Activated B cell treated with CpG ODN at 0.5 μM for 24 hours (primary cell): ENCODE results near the gene CERCAM. TPM values are rescaled to one million over a fixed set of nuclear protein-coding genes. Genes with fewer than 3 reads are reported as not detected.

ENCODE experiments used
- ATAC-seq: fragments of 200-7000 bp; cut with Tn5 transposase; one replicate; pipeline ENCODE4 v1.10.0; 2021; ENCODE audit warnings: low read depth, mild to moderate bottlenecking, moderate library complexity
- CTCF ChIA-PET: fragments of 350-600 bp; sonication (Branson Sonifier 250); formaldehyde crosslinking; loops from one replicate; lab custom pipeline; 2021; ENCODE audit warnings: antibody characterized with exemption; lab: Charles Lee
- POLR2A ChIA-PET: fragments of 350-600 bp; sonication (Branson Sonifier 250); formaldehyde crosslinking; loops from one replicate; lab custom pipeline; 2021; ENCODE audit warnings: antibody characterized with exemption; lab: Charles Lee
- DNase-seq: peaks from one replicate; pipeline ENCODE4 v3.0.0; 2022
- H3K27ac Mint-ChIP-seq: one replicate; pipeline ENCODE4 v1.8.0; 2020; ENCODE audit warnings: mixed read lengths
- H3K27me3 Mint-ChIP-seq: one replicate; pipeline ENCODE4 v1.8.0; 2021; ENCODE audit warnings: mixed read lengths
- H3K36me3 Mint-ChIP-seq: one replicate; pipeline ENCODE4 v1.8.0; 2021; ENCODE audit warnings: low read depth, mixed read lengths
- H3K4me1 Mint-ChIP-seq: one replicate; pipeline ENCODE4 v1.8.0; 2021; ENCODE audit warnings: mixed read lengths
- H3K4me3 Mint-ChIP-seq: one replicate; pipeline ENCODE4 v1.8.0; 2020; ENCODE audit warnings: mild to moderate bottlenecking, mixed read lengths
- H3K9me3 Mint-ChIP-seq: one replicate; pipeline ENCODE4 v1.8.0; 2020; ENCODE audit warnings: mixed read lengths
- intact Hi-C: fragments of 100-400 bp; cut with micrococcal nuclease; formaldehyde crosslinking; loops from one replicate; pipeline ENCODE4 v1.15.1; 2024
- total RNA-seq: library from RNA; stranded (reverse); gene quantifications from 2 replicates; pipeline ENCODE4 v1.2.3, GENCODE V29; 2022
- TF ChIP-seq, protein P1 (sequence below): fragments of 200-600 bp; IDR thresholded peaks from one replicate; pipeline ENCODE4 v1.8.0; 2022; ENCODE audit warnings: antibody characterized with exemption, mild to moderate bottlenecking

The CERCAM gene
- total RNA-seq, 1 donor from 2014 or later, result 1.7 TPM

DNA sequence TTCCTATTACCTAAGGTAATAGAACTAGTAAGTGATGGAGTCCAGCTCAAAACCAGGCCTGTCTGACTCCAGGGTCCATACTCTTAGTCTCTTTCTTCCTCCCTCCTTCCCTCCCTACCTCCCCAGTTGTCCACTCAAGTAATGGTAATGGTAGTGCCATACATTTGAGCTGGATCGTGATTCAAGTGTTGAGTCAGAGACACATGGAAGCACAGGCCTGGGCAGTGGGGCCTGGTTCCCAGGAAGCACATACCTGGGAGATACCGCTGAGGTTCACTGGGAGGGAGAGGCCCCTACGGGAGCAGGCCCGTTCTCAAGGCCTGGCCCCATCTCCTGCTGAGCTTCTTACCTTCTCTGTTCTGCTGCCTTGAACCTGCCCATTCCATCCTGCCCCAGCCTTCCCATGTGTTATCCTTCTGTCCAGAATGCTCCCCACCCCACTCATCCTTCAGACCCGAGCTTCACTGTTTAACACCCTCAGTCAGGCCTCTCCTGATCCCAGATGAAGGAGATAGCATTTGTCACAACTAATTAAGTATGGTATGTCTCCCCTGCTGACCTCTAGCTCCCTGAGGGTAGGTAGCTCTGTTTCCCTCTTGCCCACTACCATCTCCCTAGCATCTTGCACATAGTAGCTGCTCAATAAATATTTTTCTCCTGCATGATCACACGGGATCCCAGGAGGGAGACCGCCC, 35.7 kb upstream of the CERCAM start:
- Mint-ChIP-seq H3K27ac (no peak overlapping the region), H3K27me3 (no peaks in the 10 kb centered on the region), H3K36me3 (peaks cover 82% of the 10 kb centered on the region), H3K4me3 (no peak overlapping the region), H3K9me3 (no peaks in the 10 kb centered on the region), H3K4me1 (no peaks in the 10 kb centered on the region)
- ChIA-PET POLR2A (no interaction called here), CTCF (interaction anchor here (1.3 kb wide), 1 partner anchor 23 kb away, joined by 3 read pairs; no protein-coding TSS in a partner anchor)
- no peak for DNase-seq
- no peak for ATAC-seq
- intact Hi-C loops, result no loop called here
- TF ChIP-seq, protein P1, sequence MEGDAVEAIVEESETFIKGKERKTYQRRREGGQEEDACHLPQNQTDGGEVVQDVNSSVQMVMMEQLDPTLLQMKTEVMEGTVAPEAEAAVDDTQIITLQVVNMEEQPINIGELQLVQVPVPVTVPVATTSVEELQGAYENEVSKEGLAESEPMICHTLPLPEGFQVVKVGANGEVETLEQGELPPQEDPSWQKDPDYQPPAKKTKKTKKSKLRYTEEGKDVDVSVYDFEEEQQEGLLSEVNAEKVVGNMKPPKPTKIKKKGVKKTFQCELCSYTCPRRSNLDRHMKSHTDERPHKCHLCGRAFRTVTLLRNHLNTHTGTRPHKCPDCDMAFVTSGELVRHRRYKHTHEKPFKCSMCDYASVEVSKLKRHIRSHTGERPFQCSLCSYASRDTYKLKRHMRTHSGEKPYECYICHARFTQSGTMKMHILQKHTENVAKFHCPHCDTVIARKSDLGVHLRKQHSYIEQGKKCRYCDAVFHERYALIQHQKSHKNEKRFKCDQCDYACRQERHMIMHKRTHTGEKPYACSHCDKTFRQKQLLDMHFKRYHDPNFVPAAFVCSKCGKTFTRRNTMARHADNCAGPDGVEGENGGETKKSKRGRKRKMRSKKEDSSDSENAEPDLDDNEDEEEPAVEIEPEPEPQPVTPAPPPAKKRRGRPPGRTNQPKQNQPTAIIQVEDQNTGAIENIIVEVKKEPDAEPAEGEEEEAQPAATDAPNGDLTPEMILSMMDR, result no peak

DNA sequence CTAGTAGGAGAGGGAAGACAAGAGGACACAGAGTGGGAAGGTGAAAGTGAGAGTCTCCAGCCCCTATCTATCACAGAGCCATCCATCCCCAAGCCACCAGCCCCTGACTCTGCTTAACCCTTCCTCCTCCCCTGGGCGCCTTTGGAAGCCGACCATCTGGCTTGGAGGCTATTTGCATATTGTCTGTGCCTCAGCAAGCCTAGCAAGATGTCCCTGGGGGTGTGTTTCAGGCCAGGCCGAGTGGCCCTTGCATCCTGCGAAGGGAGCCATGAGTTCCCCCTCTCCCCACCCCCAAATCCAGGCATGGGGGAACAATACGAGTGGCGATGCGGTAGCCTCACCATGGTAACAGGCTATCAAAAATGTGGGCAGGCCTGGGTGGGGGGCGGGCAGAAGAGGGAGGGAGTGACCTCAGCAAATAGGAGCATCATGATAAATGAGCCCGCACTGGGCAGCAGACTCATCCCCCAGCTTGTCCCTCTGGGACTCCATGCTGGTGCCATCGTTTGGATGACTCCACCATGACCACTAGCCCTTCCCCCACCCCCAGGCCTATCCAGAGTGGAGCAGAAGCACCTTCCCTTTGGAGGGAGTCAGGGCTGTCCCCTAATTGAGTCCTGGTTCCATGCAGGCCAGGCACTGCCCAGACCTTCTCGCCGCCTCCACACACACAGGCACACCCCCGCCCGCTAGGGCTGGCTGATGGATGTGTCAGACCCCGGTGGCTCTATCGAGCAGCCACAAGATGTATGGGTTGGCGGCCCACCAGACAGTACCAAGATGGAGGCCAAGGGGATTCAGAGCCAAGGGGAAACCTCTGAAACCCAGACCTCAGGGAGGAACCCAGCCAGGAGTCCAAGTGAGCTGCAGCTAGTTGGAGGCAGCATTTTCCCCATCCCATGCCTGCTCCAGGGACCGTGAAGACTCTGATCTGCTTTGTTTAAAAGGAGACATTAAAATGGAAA, 34.9 kb upstream of the CERCAM start:
- Mint-ChIP-seq H3K4me1 (no peaks in the 10 kb centered on the region), H3K27me3 (no peaks in the 10 kb centered on the region), H3K27ac (no peak overlapping the region), H3K9me3 (no peaks in the 10 kb centered on the region), H3K4me3 (no peak overlapping the region), H3K36me3 (peaks cover 75% of the 10 kb centered on the region)
- ChIA-PET CTCF (interaction anchor here (1.3 kb wide), 1 partner anchor 24 kb away, joined by 3 read pairs; no protein-coding TSS in a partner anchor), POLR2A (no interaction called here)
- DNase-seq, result no peak
- TF ChIP-seq, protein P1, result no peak
- ATAC-seq, result no peak
- intact Hi-C loops, result no loop called here

DNA sequence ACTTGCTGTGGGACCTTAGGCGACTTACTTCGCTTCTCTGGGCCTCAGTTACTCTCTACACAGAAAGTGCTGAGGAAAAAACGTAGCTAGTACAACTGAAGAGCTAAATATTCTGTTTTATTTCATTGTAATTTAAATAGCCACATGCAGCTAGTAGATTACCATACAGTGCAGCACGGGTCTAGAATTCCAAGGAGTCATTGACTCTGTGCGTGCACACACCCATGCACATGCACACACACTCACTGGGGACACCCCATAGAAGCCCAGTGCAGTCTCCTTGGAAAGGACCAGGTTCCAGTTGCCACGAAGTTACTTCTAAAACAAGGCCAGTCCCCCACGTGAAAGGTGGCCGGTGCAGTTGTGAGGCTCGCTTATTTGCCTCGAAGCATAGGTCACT, 32.5 kb upstream of the CERCAM start:
- no peaks in the 10 kb centered on the region for H3K27me3 Mint-ChIP-seq
- no peaks in the 10 kb centered on the region for H3K4me1 Mint-ChIP-seq
- H3K9me3 Mint-ChIP-seq, result no peaks in the 10 kb centered on the region
- TF ChIP-seq, protein P1, result no peak
- H3K27ac Mint-ChIP-seq, result no peak overlapping the region
- ATAC-seq (no peak), DNase-seq (no peak)
- ChIA-PET CTCF (no interaction called here), POLR2A (no interaction called here)
- no peak overlapping the region for H3K4me3 Mint-ChIP-seq
- intact Hi-C loops, result no loop called here
- H3K36me3 Mint-ChIP-seq, result peaks cover 76% of the 10 kb centered on the region

DNA sequence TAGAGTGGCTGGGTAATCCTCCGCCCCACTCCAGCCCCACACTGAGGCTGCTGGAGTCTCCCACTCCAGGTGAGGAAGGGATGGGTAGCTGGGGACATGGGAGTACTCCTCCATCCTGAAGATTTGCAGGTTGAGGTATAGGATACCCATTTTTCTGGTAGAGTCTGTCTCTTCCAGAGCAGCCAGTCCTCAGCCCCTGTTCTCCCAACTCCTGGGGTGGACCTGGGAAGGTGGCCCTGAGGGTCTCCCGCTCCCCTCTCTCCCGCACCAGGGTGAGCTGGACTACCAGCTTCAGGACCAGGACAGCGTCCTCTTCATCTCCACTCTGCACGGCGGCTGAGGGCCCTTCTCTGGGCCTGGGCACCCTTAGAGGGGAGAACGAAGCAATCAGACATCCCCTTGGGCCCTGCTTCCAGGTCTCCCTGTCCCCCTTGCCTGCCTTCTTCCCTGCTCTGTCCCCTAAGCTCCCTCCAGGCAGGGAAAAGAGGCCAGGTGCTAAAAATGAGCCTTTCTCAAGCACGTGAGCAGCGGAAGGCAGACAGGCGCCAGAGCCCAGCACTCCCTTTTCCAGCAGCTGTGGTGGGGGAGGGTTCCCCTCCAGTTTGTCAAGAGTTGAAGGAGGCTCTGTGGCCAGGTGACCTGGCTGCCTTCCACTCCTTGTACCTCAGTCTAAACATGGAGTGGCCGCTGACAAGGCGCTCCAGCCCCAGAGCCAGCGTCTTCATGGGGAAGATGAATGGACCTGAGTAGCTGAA, 31.1 kb upstream of the CERCAM start:
- DNase-seq (no peak), ATAC-seq (no peak)
- Mint-ChIP-seq H3K9me3 (no peaks in the 10 kb centered on the region), H3K4me3 (no peak overlapping the region), H3K27ac (no peak overlapping the region), H3K27me3 (no peaks in the 10 kb centered on the region), H3K36me3 (peaks cover 68% of the 10 kb centered on the region), H3K4me1 (no peaks in the 10 kb centered on the region)
- ChIA-PET CTCF (no interaction called here), POLR2A (no interaction called here)
- intact Hi-C loops, result no loop called here
- TF ChIP-seq, protein P1, result no peak
